Measurements from ENCODE around the gene SP2. TPM values are rescaled to one million over a fixed set of nuclear protein-coding genes. Genes with fewer than 3 reads are reported as not detected.

Gene SP2
- total RNA-seq, 2 donors from 2014 or later: 12.8 to 13.4 TPM

- H3K27ac Mint-ChIP-seq: peak overlapping the region; percentile 82
Observed at GRCh38 chr17:47905221-47905733, 9.2 kb downstream of the SP2 start.

DNA sequence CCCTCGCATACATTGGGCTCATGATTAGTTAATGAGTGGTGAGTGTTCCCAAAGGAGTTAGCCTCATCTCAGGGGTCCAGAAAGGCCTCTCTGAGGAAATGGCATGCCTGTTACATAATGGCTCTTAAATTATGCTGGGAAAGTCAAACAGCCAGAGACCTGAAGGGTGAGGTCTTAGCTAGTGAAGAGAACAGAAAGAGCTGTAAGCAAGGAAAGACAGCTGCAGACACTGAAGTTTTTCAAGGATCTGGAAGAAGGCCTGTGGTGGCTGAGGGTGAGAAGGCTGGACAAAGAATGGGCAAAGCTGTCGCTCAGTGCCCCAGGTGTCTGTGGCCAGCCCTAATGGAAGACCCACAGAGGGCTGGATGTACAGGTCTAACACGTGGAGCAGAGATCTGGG lies 10.4 kb downstream of the SP2 start:
- TF ChIP-seq, protein P1, sequence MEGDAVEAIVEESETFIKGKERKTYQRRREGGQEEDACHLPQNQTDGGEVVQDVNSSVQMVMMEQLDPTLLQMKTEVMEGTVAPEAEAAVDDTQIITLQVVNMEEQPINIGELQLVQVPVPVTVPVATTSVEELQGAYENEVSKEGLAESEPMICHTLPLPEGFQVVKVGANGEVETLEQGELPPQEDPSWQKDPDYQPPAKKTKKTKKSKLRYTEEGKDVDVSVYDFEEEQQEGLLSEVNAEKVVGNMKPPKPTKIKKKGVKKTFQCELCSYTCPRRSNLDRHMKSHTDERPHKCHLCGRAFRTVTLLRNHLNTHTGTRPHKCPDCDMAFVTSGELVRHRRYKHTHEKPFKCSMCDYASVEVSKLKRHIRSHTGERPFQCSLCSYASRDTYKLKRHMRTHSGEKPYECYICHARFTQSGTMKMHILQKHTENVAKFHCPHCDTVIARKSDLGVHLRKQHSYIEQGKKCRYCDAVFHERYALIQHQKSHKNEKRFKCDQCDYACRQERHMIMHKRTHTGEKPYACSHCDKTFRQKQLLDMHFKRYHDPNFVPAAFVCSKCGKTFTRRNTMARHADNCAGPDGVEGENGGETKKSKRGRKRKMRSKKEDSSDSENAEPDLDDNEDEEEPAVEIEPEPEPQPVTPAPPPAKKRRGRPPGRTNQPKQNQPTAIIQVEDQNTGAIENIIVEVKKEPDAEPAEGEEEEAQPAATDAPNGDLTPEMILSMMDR (conservative IDR thresholded peaks at IDR 0.05): no peak
- 98 to 100% methylated on average over 2 to 3 of the region's 3 CpGs for WGBS, 2 experiments (ENCODE audit: insufficient coverage in 1 of 2, insufficient read length in 1 of 2)
- Histone ChIP-seq H3K36me3 (ENCODE audit: control insufficient read depth, insufficient read depth, low read length) (peaks cover 4% of the 10 kb centered on the region), H3K4me1 (ENCODE audit: control insufficient read depth, insufficient read depth, low read length) (peaks cover 6% of the 10 kb centered on the region), H3K9me3 (ENCODE audit: control insufficient read depth, low read length) (no peaks in the 10 kb centered on the region), H3K27me3 (ENCODE audit: control insufficient read depth, insufficient read depth, low read length, poor library complexity, severe bottlenecking) (no peaks in the 10 kb centered on the region), H3K9ac (ENCODE audit: extremely low read depth, low read length, poor library complexity, severe bottlenecking) (no peak overlapping the region), H3K27ac (ENCODE audit: low read depth, low read length) (no peak overlapping the region), H3K4me3 (ENCODE audit: low read length) (no peak overlapping the region)
- Mint-ChIP-seq H3K27me3 (ENCODE audit: insufficient read depth) (no peaks in the 10 kb centered on the region), H3K9me3 (peaks cover 2% of the 10 kb centered on the region), H3K4me3 (no peak overlapping the region), H3K4me1 (peaks cover 34% of the 10 kb centered on the region), H3K27ac (peak overlapping the region; percentile 82), H3K36me3 (ENCODE audit: low read depth) (peaks cover 24% of the 10 kb centered on the region)
- no peak for DNase-seq

More at GRCh38 chr17:47905221-47905733, 9.2 kb downstream of the SP2 start:
- TF ChIP-seq, protein P1 (conservative IDR thresholded peaks at IDR 0.05): no peak
- Histone ChIP-seq H3K36me3 (ENCODE audit: control insufficient read depth, insufficient read depth, low read length) (peaks cover 4% of the 10 kb centered on the region), H3K27ac (ENCODE audit: low read depth, low read length) (peak overlapping the region; percentile 40), H3K9ac (ENCODE audit: extremely low read depth, low read length, poor library complexity, severe bottlenecking) (peak overlapping the region; percentile 33), H3K4me3 (ENCODE audit: low read length) (no peak overlapping the region), H3K9me3 (ENCODE audit: control insufficient read depth, low read length) (no peaks in the 10 kb centered on the region), H3K27me3 (ENCODE audit: control insufficient read depth, insufficient read depth, low read length, poor library complexity, severe bottlenecking) (no peaks in the 10 kb centered on the region), H3K4me1 (ENCODE audit: control insufficient read depth, insufficient read depth, low read length) (peaks cover 8% of the 10 kb centered on the region)
- Mint-ChIP-seq H3K36me3 (ENCODE audit: low read depth) (peaks cover 21% of the 10 kb centered on the region), H3K9me3 (peaks cover 2% of the 10 kb centered on the region), H3K4me3 (no peak overlapping the region), H3K27me3 (ENCODE audit: insufficient read depth) (no peaks in the 10 kb centered on the region), H3K4me1 (peaks cover 44% of the 10 kb centered on the region)
- peak; percentile 75 for DNase-seq
- WGBS, 2 experiments (ENCODE audit: insufficient coverage in 1 of 2, insufficient read length in 1 of 2): 75 to 86% methylated on average over 5 to 8 of the region's 8 CpGs

DNA sequence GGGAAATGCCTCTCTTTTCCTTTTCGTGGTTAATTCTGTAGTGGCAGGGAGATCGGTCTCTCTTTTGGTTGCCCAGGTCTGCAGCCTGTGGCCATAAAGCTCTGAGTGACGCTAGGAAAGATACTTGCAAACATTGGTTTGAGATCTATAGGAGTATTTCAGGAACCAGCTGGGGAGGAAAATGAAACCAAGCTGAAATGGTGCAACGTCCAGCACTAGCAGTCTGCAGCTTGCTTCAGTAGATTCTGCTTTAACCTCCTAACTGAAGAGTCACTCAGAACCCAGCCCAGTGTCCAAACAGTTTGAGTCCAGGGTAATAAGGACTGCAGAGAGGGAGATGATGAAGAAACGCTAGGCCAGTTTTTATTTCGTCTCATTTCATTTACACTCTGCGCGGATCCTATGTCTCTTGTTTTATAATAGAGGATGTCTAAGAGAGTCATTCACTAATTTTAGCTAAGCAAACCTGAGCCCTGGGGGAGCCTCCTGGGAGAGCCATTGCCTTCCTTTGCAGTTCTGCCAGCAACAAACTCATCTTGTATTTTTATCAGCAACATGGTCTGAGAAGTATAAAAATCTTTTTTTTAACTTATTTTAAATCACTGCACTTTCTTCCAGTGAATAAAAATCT lies 12.0 kb downstream of the SP2 start:
- Histone ChIP-seq H3K4me3 (ENCODE audit: low read length) (no peak overlapping the region), H3K9me3 (ENCODE audit: control insufficient read depth, low read length) (no peaks in the 10 kb centered on the region), H3K4me1 (ENCODE audit: control insufficient read depth, insufficient read depth, low read length) (peaks cover 4% of the 10 kb centered on the region), H3K27me3 (ENCODE audit: control insufficient read depth, insufficient read depth, low read length, poor library complexity, severe bottlenecking) (no peaks in the 10 kb centered on the region), H3K9ac (ENCODE audit: extremely low read depth, low read length, poor library complexity, severe bottlenecking) (no peak overlapping the region), H3K27ac (ENCODE audit: low read depth, low read length) (no peak overlapping the region), H3K36me3 (ENCODE audit: control insufficient read depth, insufficient read depth, low read length) (peaks cover 4% of the 10 kb centered on the region)
- Mint-ChIP-seq H3K9me3 (peaks cover 2% of the 10 kb centered on the region), H3K27ac (no peak overlapping the region), H3K4me1 (peaks cover 22% of the 10 kb centered on the region), H3K36me3 (ENCODE audit: low read depth) (peaks cover 24% of the 10 kb centered on the region), H3K4me3 (no peak overlapping the region), H3K27me3 (ENCODE audit: insufficient read depth) (no peaks in the 10 kb centered on the region)
- TF ChIP-seq, protein P1 (conservative IDR thresholded peaks at IDR 0.05): no peak
- no peak for DNase-seq
- 92% methylated on average over 5 to 8 of the region's 8 CpGs for WGBS, 2 experiments (ENCODE audit: insufficient coverage in 1 of 2, insufficient read length in 1 of 2)

All from endodermal cell (in vitro differentiated cells).